Osteoblast (primary cell): ENCODE results near the gene PPP3R2. TPM values are rescaled to one million over a fixed set of nuclear protein-coding genes. Genes with fewer than 3 reads are reported as not detected.

Experiments
- DNase-seq: peaks from one replicate; pipeline ENCODE4 v3.0.0; 2011; ENCODE audit warnings: low spot score, mixed read lengths; ENCODE audit not compliant: insufficient read length; ENCODE audit errors: missing footprints
- H2AFZ ChIP-seq: 2 replicates; pipeline ENCODE4 v1.6.0; 2011; ENCODE audit warnings: mild to moderate bottlenecking, low read length
- H3K27ac ChIP-seq: 2 replicates; pipeline ENCODE4 v1.5.1; 2011; ENCODE audit warnings: mild to moderate bottlenecking, low read depth, low read length, moderate library complexity
- H3K27me3 ChIP-seq: 2 replicates; pipeline ENCODE4 v1.6.0; 2012; ENCODE audit warnings: mild to moderate bottlenecking, control low read depth, inconsistent platforms, low read length, moderate library complexity; ENCODE audit not compliant: insufficient read depth
- H3K36me3 ChIP-seq: 2 replicates; pipeline ENCODE4 v1.5.1; 2011; ENCODE audit warnings: mild to moderate bottlenecking, low read length, control low read depth, moderate library complexity; ENCODE audit not compliant: insufficient read depth
- H3K4me1 ChIP-seq: 2 replicates; pipeline ENCODE4 v1.5.1; 2011; ENCODE audit warnings: mild to moderate bottlenecking, low read length, control low read depth, moderate library complexity; ENCODE audit not compliant: insufficient read depth
- H3K4me2 ChIP-seq: 2 replicates; pipeline ENCODE4 v1.6.0; 2011; ENCODE audit warnings: mild to moderate bottlenecking, low read length; ENCODE audit not compliant: insufficient read depth
- H3K4me3 ChIP-seq: fragments of 200-600 bp; sonication (generic); 3 replicates; pipeline ENCODE4 v1.5.1; 2012; ENCODE audit warnings: mild to moderate bottlenecking, low read length, inconsistent platforms; ENCODE audit not compliant: insufficient read depth
- H3K79me2 ChIP-seq: 2 replicates; pipeline ENCODE4 v1.6.0; 2012; ENCODE audit warnings: mild to moderate bottlenecking, low read length, control low read depth, inconsistent platforms; ENCODE audit not compliant: insufficient read depth
- H3K9me3 ChIP-seq: 2 replicates; pipeline ENCODE4 v1.5.1; 2011; ENCODE audit warnings: low read depth, low read length, control low read depth
- H4K20me1 ChIP-seq: 2 replicates; pipeline ENCODE4 v1.6.0; 2012; ENCODE audit warnings: mild to moderate bottlenecking, low read length, control low read depth; ENCODE audit not compliant: insufficient read depth
- CTCF ChIP-seq: IDR thresholded peaks from 2 replicates; pipeline ENCODE4 v1.5.1; 2011; ENCODE audit warnings: mild to moderate bottlenecking, low read depth, low read length, moderate library complexity; ENCODE audit errors: extremely low read depth
- total RNA-seq: library from RNA; depleted of rRNA; stranded (reverse); fragments of >200 nt; gene quantifications from 2 replicates; pipeline ENCODE4 v1.2.3, GENCODE V29; 2012

The PPP3R2 gene
- total RNA-seq, 1 donor: not detected

- H3K27ac ChIP-seq: no peak overlapping the region
- no peak overlapping the region for H3K4me2 ChIP-seq
- no peaks in the 10 kb centered on the region for H3K36me3 ChIP-seq
- no peak overlapping the region for H2AFZ ChIP-seq
- no peak overlapping the region for H3K4me3 ChIP-seq
- H3K4me1 ChIP-seq: no peaks in the 10 kb centered on the region
- H3K9me3 ChIP-seq: no peaks in the 10 kb centered on the region
- no peak for TF ChIP-seq CTCF
- H4K20me1 ChIP-seq: no peaks in the 10 kb centered on the region
- no peaks in the 10 kb centered on the region for H3K79me2 ChIP-seq
- H3K27me3 ChIP-seq: no peaks in the 10 kb centered on the region
- no peak for DNase-seq
These were observed 19.9 kb downstream of the PPP3R2 start for GRCh38 chr9:101574731-101575333.

GRCh38 chr9:101572316-101572715, 22.5 kb downstream of the PPP3R2 start:
- H4K20me1 ChIP-seq: no peaks in the 10 kb centered on the region
- H2AFZ ChIP-seq: no peak overlapping the region
- H3K4me1 ChIP-seq: no peaks in the 10 kb centered on the region
- H3K36me3 ChIP-seq: no peaks in the 10 kb centered on the region
- TF ChIP-seq CTCF: no peak
- no peak overlapping the region for H3K4me3 ChIP-seq
- H3K27ac ChIP-seq: no peak overlapping the region
- H3K9me3 ChIP-seq: no peaks in the 10 kb centered on the region
- DNase-seq: no peak
- H3K27me3 ChIP-seq: no peaks in the 10 kb centered on the region
- no peaks in the 10 kb centered on the region for H3K79me2 ChIP-seq
- H3K4me2 ChIP-seq: no peak overlapping the region

GRCh38 chr9:101571114-101571513, 23.7 kb downstream of the PPP3R2 start:
- Histone ChIP-seq H2AFZ (no peak overlapping the region), H3K9me3 (no peaks in the 10 kb centered on the region), H3K4me2 (no peak overlapping the region), H4K20me1 (no peaks in the 10 kb centered on the region), H3K27ac (no peak overlapping the region), H3K4me3 (no peak overlapping the region), H3K27me3 (no peaks in the 10 kb centered on the region), H3K79me2 (no peaks in the 10 kb centered on the region), H3K4me1 (no peaks in the 10 kb centered on the region), H3K36me3 (no peaks in the 10 kb centered on the region)
- DNase-seq: no peak
- TF ChIP-seq CTCF: no peak

- no peaks in the 10 kb centered on the region for H4K20me1 ChIP-seq
- no peaks in the 10 kb centered on the region for H3K9me3 ChIP-seq
- H3K27ac ChIP-seq: no peak overlapping the region
- H3K36me3 ChIP-seq: no peaks in the 10 kb centered on the region
- no peaks in the 10 kb centered on the region for H3K27me3 ChIP-seq
- no peak overlapping the region for H3K4me2 ChIP-seq
- no peak overlapping the region for H3K4me3 ChIP-seq
- no peaks in the 10 kb centered on the region for H3K4me1 ChIP-seq
- DNase-seq: no peak
- no peak for TF ChIP-seq CTCF
- no peak overlapping the region for H2AFZ ChIP-seq
- H3K79me2 ChIP-seq: no peaks in the 10 kb centered on the region
These were observed 24.8 kb downstream of the PPP3R2 start for GRCh38 chr9:101569741-101570501.
